ENCODE data around the gene ZMYND10.

The ZMYND10 gene

GRCh38 chr3:50359760-50360110, 14.2 kb upstream of the ZMYND10 start:
- Histone ChIP-seq H2AK5ac (ENCODE audit: low read length, severe bottlenecking) (no peak overlapping the region), H2BK12ac (ENCODE audit: low read length in 2 of 2) (no peak overlapping the region), H2BK15ac (ENCODE audit: low read depth, poor library complexity, severe bottlenecking) (no peak overlapping the region), H3K14ac (ENCODE audit: low read length in 2 of 2) (no peak overlapping the region), H4K8ac (ENCODE audit: low read length) (peak overlapping the region; percentile 89), H3K4me2 (ENCODE audit: low read length, poor library complexity, severe bottlenecking) (peak overlapping the region; percentile 26), H2BK120ac (ENCODE audit: low read depth, low read length) (no peak overlapping the region), H2BK5ac (ENCODE audit: low read depth, low read length, poor library complexity, severe bottlenecking) (no peak overlapping the region), H3K4me1 (ENCODE audit: control insufficient read depth, insufficient read depth, low read depth, low read length) (peaks cover 46% of the 10 kb centered on the region), H3K36me3 (ENCODE audit: control insufficient read depth in 1 of 2, insufficient read depth in 2 of 2, low read depth in 1 of 2, low read length in 2 of 2) (peaks cover 34 to 35% of the 10 kb centered on the region in 2 experiments), H3K27me3 (ENCODE audit: control insufficient read depth in 1 of 2, insufficient read depth in 1 of 2, low read length in 2 of 2) (no peaks in the 10 kb centered on the region), H3K9me3 (ENCODE audit: control insufficient read depth, low read length) (no peaks in the 10 kb centered on the region), H3K4ac (ENCODE audit: low read depth in 1 of 2, low read length in 2 of 2) (peak overlapping the region in 1 of 2 experiments; percentile 29), H4K91ac (ENCODE audit: low read length) (no peak overlapping the region), H2AFZ (ENCODE audit: low read depth, low read length) (peak overlapping the region; percentile 72), H3K79me1 (replicated peaks; ENCODE audit: low read length, poor library complexity, severe bottlenecking) (peaks cover 5% of the 10 kb centered on the region), H3K27ac (ENCODE audit: low read length, poor library complexity, severe bottlenecking) (no peak overlapping the region), H3K4me3 (ENCODE audit: insufficient read depth in 1 of 2, low read depth in 1 of 2, low read length in 2 of 2) (peak overlapping the region in 1 of 2 experiments; percentile 72), H3K9ac (ENCODE audit: low read length) (peak overlapping the region; percentile 59), H3K18ac (ENCODE audit: low read depth in 1 of 2, low read length in 2 of 2) (no peak overlapping the region), H3K23ac (ENCODE audit: low read length in 2 of 2) (no peak overlapping the region)
- no peak for DNase-seq
- 29% methylated on average over 8 of the region's 8 CpGs for WGBS

DNA sequence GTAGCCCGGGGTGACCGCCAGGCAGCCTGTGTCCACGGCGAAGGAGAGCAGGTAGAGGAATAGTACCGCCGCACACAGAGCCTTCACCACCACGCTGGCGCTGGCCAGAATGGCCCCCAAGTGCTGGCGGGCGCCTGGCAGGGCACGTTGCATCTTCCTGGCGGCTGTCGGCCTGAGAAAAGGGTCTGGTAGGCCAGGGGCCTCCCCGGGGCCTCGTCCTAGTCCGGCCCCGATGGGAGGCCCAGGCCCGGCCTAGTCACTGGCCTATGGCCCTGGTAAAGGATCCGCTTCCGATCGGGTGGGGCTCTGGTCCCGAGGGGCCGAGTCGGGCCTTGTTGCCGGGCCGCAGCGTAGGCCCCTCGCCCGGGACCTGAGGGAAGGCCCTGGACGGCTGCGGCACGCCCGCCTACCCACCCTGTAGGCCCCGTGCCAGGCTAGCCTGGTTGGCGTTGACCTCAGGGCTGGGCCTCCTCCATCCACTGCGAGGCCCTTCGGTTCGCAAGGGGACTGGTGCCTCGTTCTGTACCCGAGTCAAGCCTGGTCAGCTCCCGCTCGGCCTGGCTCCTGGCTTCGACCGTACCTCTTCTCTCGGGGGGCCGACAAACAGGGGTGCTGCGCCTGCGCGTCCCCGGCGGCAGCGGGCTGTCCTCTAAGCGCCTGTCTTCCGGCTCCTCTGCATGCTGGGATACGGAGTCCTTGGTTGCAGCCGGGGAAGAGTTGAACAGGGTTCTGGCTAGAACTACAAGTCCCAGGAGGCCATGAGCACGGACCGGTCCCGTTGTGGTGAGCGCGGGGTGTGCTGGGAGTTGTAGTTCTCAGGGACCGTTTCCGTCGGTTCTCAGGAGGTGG, 13.6 kb upstream of the ZMYND10 start, which contains the start of gene TMEM115:
Gene TMEM115 (minus strand): TSS at position 611 of the 849 bp plus-strand sequence. CDS start 458 bp downstream, at position 153.
- peaks cover 40 to 41% of the 10 kb centered on the region in 2 experiments for H3K36me3 ChIP-seq (ENCODE audit: control insufficient read depth in 1 of 2, insufficient read depth in 2 of 2, low read depth in 1 of 2, low read length in 2 of 2)
- peaks cover 40% of the 10 kb centered on the region for H3K4me1 ChIP-seq (ENCODE audit: control insufficient read depth, insufficient read depth, low read depth, low read length)
- peak within 1 kb of the TSS; percentile 96 for H3K9ac ChIP-seq (ENCODE audit: low read length)
- H3K9me3 ChIP-seq (ENCODE audit: control insufficient read depth, low read length), result no peaks in the 10 kb centered on the region
- H2BK120ac ChIP-seq (ENCODE audit: low read depth, low read length), result peak within 1 kb of the TSS; percentile 30
- peak within 1 kb of the TSS; percentile 60 for H2BK15ac ChIP-seq (ENCODE audit: low read depth, poor library complexity, severe bottlenecking)
- DNase-seq, result peak; percentile 99
- peak within 1 kb of the TSS; percentile 72 for H2AFZ ChIP-seq (ENCODE audit: low read depth, low read length)
- H3K4me3 ChIP-seq (ENCODE audit: insufficient read depth in 1 of 2, low read depth in 1 of 2, low read length in 2 of 2), result peak within 1 kb of the TSS; percentile 90 to 95
- H3K4ac ChIP-seq (ENCODE audit: low read depth in 1 of 2, low read length in 2 of 2), result peak within 1 kb of the TSS; percentile 86 to 95
- peaks cover 10% of the 10 kb centered on the region for H3K79me1 ChIP-seq (replicated peaks; ENCODE audit: low read length, poor library complexity, severe bottlenecking)
- peak within 1 kb of the TSS; percentile 94 to 98 for H3K18ac ChIP-seq (ENCODE audit: low read depth in 1 of 2, low read length in 2 of 2)
- H3K4me2 ChIP-seq (ENCODE audit: low read length, poor library complexity, severe bottlenecking), result peak within 1 kb of the TSS; percentile 93
- H3K23ac ChIP-seq (ENCODE audit: low read length in 2 of 2), result peak within 1 kb of the TSS in 1 of 2 experiments; percentile 92
- H3K14ac ChIP-seq (ENCODE audit: low read length in 2 of 2), result peak within 1 kb of the TSS in 1 of 2 experiments; percentile 100
- H2BK5ac ChIP-seq (ENCODE audit: low read depth, low read length, poor library complexity, severe bottlenecking), result no peak within 1 kb of the TSS
- H4K91ac ChIP-seq (ENCODE audit: low read length), result peak within 1 kb of the TSS; percentile 81
- 4% methylated on average over 64 of the region's 64 CpGs for whole genome bisulfite sequencing
- peak within 1 kb of the TSS; percentile 81 for H3K27ac ChIP-seq (ENCODE audit: low read length, poor library complexity, severe bottlenecking)
- peak within 1 kb of the TSS; percentile 89 for H4K8ac ChIP-seq (ENCODE audit: low read length)
- peak within 1 kb of the TSS in 1 of 2 experiments; percentile 12 for H2BK12ac ChIP-seq (ENCODE audit: low read length in 2 of 2)
- H2AK5ac ChIP-seq (ENCODE audit: low read length, severe bottlenecking), result no peak within 1 kb of the TSS
- no peaks in the 10 kb centered on the region for H3K27me3 ChIP-seq (ENCODE audit: control insufficient read depth in 1 of 2, insufficient read depth in 1 of 2, low read length in 2 of 2)

- Histone ChIP-seq H3K14ac (ENCODE audit: low read length in 2 of 2) (no peak overlapping the region), H2BK120ac (ENCODE audit: low read depth, low read length) (no peak overlapping the region), H2BK12ac (ENCODE audit: low read length in 2 of 2) (no peak overlapping the region), H3K9ac (ENCODE audit: low read length) (peak overlapping the region; percentile 96), H3K9me3 (ENCODE audit: control insufficient read depth, low read length) (no peaks in the 10 kb centered on the region), H3K23ac (ENCODE audit: low read length in 2 of 2) (no peak overlapping the region), H3K36me3 (ENCODE audit: control insufficient read depth in 1 of 2, insufficient read depth in 2 of 2, low read depth in 1 of 2, low read length in 2 of 2) (peaks cover 47 to 48% of the 10 kb centered on the region in 2 experiments), H4K8ac (ENCODE audit: low read length) (no peak overlapping the region), H3K4me2 (ENCODE audit: low read length, poor library complexity, severe bottlenecking) (peak overlapping the region; percentile 93), H2AK5ac (ENCODE audit: low read length, severe bottlenecking) (no peak overlapping the region), H2AFZ (ENCODE audit: low read depth, low read length) (no peak overlapping the region), H3K4me1 (ENCODE audit: control insufficient read depth, insufficient read depth, low read depth, low read length) (peaks cover 40% of the 10 kb centered on the region), H3K18ac (ENCODE audit: low read depth in 1 of 2, low read length in 2 of 2) (no peak overlapping the region), H2BK15ac (ENCODE audit: low read depth, poor library complexity, severe bottlenecking) (no peak overlapping the region), H3K27me3 (ENCODE audit: control insufficient read depth in 1 of 2, insufficient read depth in 1 of 2, low read length in 2 of 2) (no peaks in the 10 kb centered on the region), H3K27ac (ENCODE audit: low read length, poor library complexity, severe bottlenecking) (no peak overlapping the region), H2BK5ac (ENCODE audit: low read depth, low read length, poor library complexity, severe bottlenecking) (no peak overlapping the region), H4K91ac (ENCODE audit: low read length) (peak overlapping the region; percentile 9), H3K4me3 (ENCODE audit: insufficient read depth in 1 of 2, low read depth in 1 of 2, low read length in 2 of 2) (peak overlapping the region; percentile 90 to 95), H3K4ac (ENCODE audit: low read depth in 1 of 2, low read length in 2 of 2) (peak overlapping the region; percentile 86 to 95), H3K79me1 (replicated peaks; ENCODE audit: low read length, poor library complexity, severe bottlenecking) (peaks cover 16% of the 10 kb centered on the region)
- no peak for DNase-seq
- WGBS, result 76% methylated on average over 22 of the region's 24 CpGs
These were observed 12.9 kb upstream of the ZMYND10 start for GRCh38 chr3:50358355-50358910.

GRCh38 chr3:50357481-50357880, 11.9 kb upstream of the ZMYND10 start:
- Histone ChIP-seq H4K91ac (ENCODE audit: low read length) (no peak overlapping the region), H3K27ac (ENCODE audit: low read length, poor library complexity, severe bottlenecking) (no peak overlapping the region), H3K14ac (ENCODE audit: low read length in 2 of 2) (peak overlapping the region in 1 of 2 experiments; percentile 29), H3K23ac (ENCODE audit: low read length in 2 of 2) (no peak overlapping the region), H3K9ac (ENCODE audit: low read length) (peak overlapping the region; percentile 96), H2AFZ (ENCODE audit: low read depth, low read length) (no peak overlapping the region), H2BK5ac (ENCODE audit: low read depth, low read length, poor library complexity, severe bottlenecking) (no peak overlapping the region), H3K18ac (ENCODE audit: low read depth in 1 of 2, low read length in 2 of 2) (no peak overlapping the region), H2BK12ac (ENCODE audit: low read length in 2 of 2) (no peak overlapping the region), H3K4me3 (ENCODE audit: insufficient read depth in 1 of 2, low read depth in 1 of 2, low read length in 2 of 2) (peak overlapping the region; percentile 34 to 95), H2AK5ac (ENCODE audit: low read length, severe bottlenecking) (no peak overlapping the region), H2BK120ac (ENCODE audit: low read depth, low read length) (no peak overlapping the region), H4K8ac (ENCODE audit: low read length) (no peak overlapping the region), H3K27me3 (ENCODE audit: control insufficient read depth in 1 of 2, insufficient read depth in 1 of 2, low read length in 2 of 2) (no peaks in the 10 kb centered on the region), H3K36me3 (ENCODE audit: control insufficient read depth in 1 of 2, insufficient read depth in 2 of 2, low read depth in 1 of 2, low read length in 2 of 2) (peaks cover 52 to 56% of the 10 kb centered on the region in 2 experiments), H3K4me2 (ENCODE audit: low read length, poor library complexity, severe bottlenecking) (peak overlapping the region; percentile 93), H3K9me3 (ENCODE audit: control insufficient read depth, low read length) (no peaks in the 10 kb centered on the region), H2BK15ac (ENCODE audit: low read depth, poor library complexity, severe bottlenecking) (no peak overlapping the region), H3K4ac (ENCODE audit: low read depth in 1 of 2, low read length in 2 of 2) (no peak overlapping the region), H3K79me1 (replicated peaks; ENCODE audit: low read length, poor library complexity, severe bottlenecking) (peaks cover 17% of the 10 kb centered on the region), H3K4me1 (ENCODE audit: control insufficient read depth, insufficient read depth, low read depth, low read length) (peaks cover 43% of the 10 kb centered on the region)
- WGBS, result 81% methylated on average over 1 of the region's 1 CpG
- DNase-seq, result no peak

Data from mesenchymal stem cell (in vitro differentiated cells and primary cell).